ENCODE results near the gene ADRM1.

Gene ADRM1

DNA sequence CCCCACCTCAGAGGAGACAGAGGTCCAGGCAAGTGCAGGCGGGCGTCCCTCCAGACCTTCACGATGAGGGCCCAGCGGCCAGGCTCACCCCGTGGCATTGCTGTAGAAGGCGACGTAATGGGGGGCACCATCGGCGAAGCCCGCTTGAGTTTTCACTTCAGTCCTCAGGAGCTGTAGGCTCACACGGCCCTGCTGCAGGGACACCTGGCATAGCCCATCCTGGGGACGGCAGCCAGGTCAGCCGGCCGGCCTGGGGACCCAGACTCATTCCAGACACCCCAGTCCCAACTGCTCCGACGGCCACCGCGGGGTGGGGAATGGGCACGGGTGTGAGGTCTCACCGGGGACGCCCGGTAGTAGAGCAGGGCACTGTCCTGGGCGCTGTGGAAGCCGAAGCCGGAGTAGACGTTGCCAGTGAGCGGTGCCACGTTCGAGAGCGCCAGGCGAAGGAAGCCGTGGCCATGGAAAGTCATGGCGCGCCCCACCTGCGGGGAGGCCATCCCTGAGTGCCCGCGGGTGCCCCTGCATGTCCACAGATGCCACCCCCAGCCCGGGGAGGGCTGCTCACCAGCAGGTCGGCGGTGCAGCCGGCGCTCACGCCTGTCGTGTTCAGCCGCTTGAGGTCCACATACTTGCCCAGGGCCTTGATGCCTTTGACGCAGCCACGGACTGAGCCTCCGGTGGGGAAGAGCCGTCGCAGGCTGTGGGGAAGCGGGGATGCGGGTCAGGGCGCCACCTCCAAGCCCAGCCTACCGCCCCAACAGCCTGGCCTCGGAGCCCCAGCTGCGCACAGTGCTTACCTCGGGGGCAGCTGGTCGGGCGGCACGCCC lies 9.2 kb downstream of the ADRM1 start:
- DNase-seq (ENCODE audit: low spot score) = no peak

DNA sequence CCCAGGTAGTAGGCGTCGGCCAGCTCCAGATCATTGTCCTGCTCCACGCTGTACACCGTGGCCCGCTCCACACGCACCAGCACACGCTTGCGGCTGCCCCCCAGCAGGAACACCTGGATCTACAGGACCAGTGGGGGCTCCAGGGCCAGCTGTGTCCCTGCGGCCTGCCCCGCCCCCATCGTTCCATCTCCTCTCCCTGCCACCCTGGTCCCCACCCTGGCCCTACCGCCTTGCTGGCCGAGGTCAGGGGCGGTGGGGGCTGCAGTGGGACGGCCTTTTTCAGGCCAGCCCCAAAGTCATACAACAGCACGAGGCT lies 9.8 kb downstream of the ADRM1 start:
- DNase-seq (ENCODE audit: low spot score) = no peak

DNA sequence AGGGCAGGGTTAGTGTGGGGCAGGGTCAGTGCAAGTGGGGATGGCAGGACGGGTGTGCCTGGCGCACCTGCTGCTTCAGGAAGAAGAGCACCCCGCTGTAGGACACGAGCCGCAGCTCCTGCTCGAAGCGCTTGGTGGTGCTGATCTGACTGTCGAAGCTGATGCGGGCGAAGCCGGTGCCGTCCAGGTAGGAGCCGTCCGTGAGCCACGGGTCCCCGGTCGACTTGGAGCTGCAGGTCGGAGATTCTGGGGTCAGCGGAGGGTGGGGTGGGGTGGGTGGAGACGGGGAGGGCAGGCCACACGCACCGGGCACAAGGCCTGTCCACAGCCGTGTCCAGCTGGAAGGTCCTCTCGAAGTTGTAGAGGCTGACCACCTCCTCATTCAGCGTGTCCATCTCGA lies 10.2 kb downstream of the ADRM1 start:
- DNase-seq (ENCODE audit: low spot score) = no peak

DNA sequence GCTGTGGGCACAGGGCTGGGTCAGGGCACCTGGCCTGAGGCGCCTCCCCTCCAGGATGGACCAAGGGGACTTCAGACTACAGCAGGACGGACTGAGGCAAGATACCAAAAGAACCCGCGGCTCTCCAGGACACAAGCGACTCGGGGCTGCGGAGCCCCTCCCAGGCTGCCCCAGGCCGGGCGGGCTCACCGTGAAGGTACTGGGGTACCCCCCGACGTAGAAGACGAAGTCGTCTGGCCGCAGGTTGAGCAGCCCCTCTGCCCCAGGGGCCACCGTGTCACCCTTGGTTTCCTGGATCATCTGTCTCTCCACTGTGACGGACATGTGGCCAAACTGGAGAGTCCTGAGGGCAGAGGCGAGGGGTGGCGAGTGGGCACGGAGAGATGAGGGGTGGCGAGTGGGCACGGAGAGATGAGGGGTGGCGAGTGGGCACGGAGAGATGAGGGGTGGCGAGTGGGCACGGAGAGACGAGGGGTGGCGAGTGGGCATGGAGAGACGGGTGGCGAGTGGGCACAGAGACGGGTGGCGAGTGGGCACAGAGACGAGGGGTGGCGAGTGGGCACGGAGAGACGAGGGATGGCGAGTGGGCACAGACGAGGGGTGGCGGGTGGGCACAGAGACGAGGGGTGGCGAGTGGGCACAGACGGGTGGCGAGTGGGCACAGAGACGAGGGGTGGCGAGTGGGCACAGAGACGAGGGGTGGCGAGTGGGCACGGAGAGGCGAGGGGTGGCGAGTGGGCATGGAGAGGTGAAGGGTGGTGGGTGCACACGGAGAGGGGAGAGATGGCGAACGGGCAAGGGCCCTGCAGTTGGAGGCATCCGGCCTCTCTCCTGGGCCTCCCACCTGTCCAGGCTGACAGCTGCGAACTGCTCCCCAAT lies 10.9 kb downstream of the ADRM1 start:
- no peak for DNase-seq (ENCODE audit: low spot score)

DNA sequence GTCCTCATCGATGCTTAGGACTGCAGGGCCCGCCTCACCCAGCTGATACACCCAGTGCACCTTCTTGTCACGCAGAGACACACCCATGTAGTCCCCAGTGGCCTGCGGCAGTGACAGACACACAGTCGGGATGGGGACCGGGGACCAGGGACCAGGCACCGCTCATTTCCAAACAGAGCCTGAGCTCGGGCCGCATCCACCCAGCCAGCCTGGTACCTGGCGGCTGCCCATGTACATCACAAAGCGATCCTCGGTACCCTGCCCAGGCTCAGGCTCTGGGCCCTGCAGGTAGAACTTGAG lies 11.5 kb downstream of the ADRM1 start:
- no peak for DNase-seq (ENCODE audit: low spot score)

DNA sequence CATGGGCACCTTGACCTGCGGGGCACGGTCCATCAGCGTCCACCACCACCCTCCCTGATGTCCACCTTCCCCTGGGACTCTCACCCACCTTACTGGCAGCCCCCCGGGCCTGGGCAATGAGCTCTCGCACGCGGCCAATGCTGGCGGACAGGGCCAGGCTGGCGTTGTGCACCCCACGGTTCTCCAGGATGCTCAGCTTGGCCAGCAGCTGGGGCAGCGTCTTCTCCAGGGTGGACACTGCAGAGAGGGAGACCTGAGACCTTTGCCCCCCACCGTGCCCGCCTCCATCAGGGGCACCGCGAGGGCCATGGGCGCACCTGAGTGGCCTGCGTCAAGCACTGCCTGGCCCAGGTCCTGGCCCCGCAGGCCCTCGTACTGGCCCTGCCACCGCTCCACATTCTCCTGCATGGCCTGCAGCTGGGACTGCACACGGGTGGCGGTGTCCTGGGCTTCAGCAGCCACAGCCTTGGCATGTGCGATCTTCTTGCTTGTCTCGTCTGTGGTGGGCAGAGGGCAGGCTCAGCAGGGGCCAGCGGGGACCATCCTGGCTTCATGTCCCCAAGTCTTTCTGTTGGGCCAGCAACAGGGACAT lies 12.0 kb downstream of the ADRM1 start:
- no peak for DNase-seq (ENCODE audit: low spot score)

DNA sequence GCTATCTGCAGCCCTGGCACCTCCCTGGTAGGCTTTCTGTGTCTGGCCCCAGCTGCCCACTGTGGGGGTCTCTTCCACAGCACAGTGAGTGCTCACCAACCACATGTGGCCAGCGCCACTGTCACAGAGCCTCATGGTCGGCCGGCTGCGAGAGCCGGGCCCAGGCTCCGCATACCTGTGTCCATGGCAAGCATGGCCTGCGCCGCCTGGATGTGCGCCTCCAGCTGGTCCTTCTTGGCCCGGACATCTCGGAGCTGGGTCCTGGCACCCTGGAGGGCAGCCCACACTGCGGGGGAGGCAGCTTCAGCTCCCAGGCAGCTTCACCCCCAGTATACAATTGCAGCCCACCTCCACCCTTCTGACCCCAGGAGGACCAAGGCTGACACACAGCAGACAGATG lies 13.0 kb downstream of the ADRM1 start:
- no peak for DNase-seq (ENCODE audit: low spot score)

DNA sequence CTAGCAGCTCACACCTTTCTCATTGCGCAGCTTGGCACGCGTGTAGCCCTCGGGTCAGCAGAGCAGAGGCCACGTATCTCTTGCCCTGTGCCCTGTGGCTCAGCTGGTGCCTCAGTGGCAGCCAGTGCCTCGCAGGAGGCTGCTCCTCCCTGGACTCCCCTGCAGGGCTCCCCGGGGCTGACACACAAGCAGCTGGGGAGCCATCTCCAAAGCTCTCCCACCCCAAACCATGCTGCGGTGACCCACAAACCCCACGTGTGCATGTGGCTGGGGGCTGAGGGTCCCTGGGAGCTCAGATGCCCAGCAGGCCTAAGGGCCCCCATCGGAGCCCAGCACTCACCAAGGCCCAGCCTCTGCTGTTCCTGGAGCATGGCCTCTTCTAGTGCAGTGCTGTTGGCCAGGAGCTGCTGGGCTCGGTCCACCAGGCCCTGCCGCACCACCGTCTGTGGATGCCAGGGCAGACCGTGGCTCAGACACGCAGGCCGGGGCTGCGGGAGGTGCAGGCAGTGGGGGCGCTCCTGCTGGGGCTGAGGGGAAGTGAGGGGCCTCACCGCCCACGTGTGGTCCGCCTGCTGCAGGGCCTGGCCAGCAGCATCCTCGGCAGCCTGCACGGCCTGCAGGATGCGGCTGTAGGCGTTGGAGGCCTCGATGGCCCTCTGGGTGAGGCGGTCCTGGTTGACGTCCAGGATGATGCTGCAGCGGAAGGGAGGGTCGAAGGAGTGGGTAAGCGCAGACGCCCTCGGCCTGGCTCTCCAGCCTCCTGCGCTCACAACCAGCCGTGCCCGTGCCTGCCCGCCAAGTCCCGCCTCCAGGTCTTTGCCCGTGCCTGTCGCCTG lies 13.8 kb downstream of the ADRM1 start:
- no peak for DNase-seq (ENCODE audit: low spot score)

DNA sequence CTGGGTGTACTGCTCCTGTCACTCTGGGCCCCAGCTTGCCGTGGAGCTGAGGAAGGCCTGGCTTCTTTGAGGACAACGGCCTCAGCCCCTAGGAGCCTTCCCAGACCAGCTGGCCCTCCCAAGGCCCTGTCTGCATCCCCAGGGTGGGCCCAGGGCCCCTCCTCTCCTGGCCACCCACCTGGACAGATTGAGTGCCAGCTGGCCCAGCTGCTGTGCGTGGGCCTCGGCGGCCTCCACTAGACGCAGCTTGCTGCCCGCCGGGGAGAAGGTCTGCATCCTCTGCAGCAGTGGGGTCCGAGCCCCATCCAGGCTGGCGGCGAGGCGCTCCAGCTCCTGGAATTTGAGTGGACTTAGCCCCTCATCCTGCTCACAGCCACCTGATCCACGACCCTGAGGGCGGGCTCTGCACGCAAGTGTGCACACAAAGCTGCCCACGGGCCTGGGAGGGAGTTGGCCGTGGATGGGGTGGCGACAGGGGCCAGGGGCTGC lies 14.4 kb downstream of the ADRM1 start:
- no peak for DNase-seq (ENCODE audit: low spot score)

DNA sequence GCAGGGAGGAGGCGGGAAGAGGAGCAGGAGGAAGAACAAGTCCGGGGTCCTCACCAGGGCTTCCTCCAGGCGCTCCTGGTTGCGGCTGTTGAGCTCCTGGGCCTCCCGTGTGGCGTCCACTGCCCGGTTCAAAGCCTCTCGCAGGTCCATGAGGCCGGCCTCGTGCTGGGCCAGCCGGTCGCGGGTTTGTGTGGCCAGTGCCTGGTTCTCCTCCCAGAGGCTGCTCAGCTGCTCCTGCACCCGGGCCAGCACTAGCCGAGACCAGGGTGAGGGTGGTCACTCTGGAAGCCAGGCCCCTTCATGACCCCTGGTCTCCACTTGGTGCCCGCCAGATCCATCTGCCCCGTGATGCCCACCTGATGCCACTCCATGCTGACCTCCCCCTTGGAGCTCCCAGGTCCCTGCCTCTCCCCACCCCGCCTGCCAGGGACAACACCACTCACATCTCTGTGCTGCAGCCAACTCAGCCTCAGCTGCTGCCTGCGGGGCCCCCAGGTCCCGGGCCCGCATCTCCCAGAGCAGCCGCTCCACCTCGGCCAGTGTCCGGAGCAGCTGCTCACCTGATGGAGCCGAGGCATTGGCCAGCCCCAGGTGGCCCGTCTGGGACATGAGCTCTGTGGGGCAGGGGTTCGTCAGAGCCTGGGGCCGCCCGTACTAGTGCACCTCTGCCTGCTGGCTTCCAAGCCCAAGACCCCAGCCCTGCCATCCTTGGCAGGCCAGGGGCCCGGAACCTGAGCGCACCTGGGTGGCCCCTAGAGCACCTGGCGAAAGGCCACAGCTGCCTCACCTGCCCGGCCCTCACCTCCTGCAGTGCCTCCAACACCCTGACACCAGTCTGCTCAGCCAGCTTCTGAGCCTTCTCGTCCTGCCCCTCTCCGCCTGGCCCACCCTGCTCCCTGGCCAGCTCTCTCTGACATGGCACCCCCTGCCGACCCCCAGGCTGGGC lies 15.9 kb downstream of the ADRM1 start:
- no peak for DNase-seq (ENCODE audit: low spot score)

DNA sequence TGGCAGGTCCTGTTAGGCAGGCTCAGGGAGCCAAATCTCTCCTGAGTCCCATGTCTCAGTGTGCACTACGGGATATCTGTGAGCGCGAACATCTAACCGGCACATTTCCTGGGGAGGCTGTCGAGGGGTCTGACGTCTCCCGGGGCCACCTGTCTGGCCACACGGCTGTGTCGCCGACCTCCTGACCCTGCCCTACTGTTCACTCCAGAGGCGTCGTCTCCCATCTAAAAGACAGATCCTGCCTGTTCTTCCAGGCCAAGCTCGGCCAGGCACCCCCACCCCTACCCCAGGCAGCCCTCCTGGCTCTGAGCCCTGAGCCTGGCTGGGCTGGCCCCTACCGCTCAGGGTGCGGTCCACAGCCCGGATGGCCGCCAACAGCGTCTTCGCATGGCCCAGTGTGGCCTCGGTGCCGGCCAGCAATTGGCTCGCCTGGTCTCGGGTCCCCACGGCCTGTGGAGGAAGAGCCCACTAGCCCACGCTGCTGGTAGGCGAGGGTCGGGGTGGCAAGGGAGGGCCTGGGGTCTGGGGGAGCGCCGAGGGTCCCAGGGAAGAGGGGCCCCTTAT lies 16.6 kb downstream of the ADRM1 start:
- DNase-seq (ENCODE audit: low spot score) = no peak

DNA sequence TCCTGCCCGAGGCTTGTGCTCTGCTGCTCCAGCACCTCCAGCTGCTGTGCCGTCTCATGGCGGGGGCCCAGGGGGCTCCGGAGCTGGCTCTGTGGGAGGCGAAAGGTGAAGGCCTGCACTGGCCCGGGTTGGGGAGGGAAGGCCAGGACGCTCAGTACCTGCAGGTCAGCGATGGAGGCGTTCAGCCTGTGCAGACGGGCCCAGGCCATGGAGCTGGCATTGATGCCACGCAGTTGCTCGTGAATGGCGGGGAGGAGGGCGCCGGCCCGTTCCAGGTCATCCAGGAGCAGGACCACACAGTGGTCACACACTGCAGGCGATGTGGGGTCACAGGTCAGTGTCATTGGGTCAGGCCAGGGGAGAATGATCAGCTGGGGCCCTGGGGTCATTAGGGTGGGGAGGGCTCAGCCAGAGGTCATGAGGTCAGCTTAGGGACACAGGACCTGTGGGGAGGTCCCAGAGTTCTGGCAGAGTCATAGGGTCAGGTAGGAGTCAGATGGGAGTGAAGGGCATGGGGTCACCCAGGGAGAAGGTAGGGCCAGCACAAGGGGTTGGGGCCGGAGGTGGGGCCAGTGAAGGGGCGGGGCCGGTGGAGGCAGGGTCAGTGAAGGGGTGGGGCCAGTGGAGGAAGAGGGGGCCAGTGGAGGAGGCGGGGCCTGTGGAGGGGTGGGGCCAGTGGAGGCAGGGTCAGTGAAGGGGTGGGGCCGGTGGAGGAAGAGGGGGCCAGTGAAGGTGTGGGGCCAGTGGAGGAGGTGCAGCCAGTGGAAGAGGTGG lies 18.0 kb downstream of the ADRM1 start:
- DNase-seq (ENCODE audit: low spot score) = no peak

DNA sequence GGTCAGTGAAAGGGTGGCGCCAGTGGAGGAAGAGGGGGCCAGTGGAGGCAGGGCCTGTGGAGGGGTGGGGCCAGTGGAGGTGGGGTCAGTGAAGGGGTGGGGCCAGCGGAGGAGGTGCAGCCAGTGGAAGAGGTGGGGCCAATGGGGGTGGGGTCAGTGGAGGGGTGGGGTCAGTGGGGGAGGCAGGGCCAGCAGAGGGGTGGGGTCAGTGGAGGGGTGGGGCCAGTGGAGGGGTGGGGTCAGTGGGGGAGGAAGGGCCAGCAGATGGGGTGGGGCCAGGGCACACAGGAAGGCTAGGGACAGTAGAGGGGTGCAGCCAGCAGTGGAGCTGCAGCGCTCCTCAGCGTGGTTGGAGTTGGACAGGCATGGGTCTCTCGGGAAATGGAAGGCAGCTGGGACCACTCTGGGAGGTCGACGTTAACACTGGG lies 18.7 kb downstream of the ADRM1 start:
- no peak for DNase-seq (ENCODE audit: low spot score)

DNA sequence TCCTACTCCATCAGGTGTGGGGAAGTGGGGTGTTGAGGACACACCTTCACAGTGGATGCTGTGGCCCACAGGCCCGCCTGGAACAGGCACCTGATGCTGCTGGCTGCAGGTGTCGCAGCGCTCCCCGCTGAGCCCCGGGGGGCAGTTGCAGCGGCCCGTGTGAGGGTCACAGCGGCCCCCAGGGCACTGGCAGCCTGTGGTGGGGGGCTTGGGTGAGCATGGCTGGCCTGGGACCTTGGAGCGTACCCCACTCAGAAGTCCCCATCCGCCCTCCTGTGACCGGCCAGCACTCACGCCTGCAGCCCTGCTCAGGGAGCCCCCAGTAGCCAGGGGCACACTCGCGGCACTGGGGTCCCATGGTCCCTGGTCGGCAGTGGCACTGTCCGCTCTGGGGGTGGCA lies 19.2 kb downstream of the ADRM1 start:
- DNase-seq (ENCODE audit: low spot score) = no peak

DNA sequence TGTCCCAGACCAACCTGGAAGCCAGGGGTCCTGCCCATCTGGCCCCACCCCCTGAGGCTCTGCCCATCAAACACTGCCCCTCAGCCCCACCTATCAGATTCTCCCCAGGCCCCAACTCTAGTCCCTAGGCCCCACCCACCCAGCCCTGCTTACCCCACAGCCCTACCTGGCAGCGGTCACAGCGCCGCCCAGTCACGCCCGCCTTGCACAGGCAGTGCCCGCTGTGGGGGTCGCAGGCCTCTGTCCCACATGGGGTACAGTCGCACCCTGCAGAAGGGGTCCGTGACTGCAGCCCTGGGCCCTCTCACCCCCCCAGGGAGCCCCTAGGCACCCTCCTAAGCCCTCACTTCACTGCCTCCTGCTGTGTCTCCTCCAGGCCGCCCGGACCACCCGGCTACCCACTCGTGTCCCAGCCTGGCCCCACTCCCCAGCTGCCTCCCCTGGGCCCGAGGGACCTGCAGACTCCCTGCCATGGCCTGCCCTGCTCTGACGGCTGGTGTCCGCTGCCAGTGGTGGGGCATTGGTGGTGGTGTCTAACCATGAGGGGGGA lies 19.8 kb downstream of the ADRM1 start:
- DNase-seq (ENCODE audit: low spot score) = no peak

DNA sequence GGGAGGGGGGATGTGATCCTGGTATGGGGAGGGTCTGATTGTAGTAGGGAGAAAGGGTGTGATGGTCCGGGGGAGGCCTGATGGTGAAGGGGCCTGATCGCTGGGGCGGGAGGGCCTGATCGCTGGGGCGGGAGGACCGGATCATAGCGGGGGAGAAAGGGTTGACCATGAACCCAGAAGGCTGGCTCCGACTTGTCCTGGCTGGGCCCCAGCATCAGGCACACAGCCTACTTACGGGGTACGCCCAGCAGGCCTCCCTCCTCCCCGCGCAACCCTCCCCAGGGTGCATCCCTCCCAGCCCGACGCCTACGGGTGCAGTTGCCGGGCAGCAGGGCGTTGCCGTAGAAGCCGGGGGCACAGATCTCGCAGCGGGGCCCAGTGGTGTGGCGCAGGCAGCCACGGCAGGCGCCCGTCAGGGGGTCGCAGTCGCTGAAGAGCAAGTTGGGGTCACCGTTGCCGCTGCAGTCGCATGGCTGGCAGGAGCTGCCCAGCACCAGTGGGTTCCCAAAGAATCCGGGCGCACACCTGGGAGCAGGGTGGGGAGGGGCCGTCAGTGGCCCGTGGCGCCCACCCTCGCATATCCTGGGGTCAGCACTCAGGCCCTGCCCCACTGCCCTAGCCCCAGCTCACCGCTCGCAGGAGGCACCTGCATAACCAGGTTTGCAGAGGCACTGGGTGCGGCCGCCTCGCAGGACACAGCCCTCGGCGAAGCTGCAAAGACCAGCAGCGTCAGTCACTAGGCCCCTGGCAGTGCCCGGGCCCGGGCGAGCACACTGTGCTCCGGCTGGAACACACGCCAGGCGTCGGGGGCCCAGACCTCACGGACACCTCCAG lies 20.6 kb downstream of the ADRM1 start:
- DNase-seq (ENCODE audit: low spot score) = no peak

DNA sequence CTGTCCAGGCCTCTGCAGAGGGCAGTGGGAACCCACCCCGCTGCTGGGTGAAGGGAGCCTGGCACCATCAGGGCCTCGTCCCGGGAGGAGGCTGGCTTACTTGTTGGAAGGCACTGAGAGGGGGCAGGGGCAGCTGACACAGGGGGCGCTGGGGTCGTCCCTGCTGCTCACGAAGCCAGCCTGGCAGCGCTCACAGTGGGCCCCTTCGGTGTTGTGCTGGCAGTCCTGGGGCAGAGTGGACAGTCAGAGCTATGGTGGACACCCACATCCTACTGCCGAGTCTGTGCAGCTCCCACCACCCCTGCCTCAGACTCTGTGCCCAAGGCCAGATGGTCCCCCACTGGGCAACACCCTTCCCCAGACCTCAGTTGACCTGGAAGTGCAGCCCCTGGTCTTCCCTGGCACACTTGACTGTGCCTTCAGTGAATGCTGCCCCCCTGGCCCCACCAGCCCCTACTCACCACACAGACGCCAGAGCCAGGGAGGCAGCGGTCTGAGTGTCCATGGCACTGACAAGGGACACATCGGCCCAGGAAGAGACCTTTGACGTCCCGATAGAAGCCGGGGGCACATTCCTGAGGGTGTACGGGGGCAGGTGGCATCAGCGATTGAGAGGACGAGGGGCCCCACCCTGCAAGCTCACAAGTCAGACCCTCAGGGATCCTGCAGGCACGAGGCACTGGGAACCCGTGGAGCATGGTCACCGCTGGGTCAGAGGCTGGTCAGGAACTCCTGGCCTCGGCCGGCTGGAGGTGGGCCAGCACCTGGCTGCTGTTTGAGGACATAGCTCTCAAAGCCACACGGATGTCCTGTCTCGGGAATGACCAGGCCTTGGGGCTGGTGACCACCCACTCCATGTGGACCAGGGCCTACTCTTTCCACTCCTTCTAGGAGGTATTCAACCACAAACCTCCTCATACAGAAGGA lies 21.4 kb downstream of the ADRM1 start:
- DNase-seq (ENCODE audit: low spot score) = no peak
